HPDE6-E6E7 (cell line): ENCODE results near the gene SNAI1.

Experiments used
- DNase-seq: peaks from one replicate; pipeline ENCODE4 v3.0.0; 2011; ENCODE audit warnings: missing footprints; ENCODE audit errors: extremely low spot score

The SNAI1 gene

DNA sequence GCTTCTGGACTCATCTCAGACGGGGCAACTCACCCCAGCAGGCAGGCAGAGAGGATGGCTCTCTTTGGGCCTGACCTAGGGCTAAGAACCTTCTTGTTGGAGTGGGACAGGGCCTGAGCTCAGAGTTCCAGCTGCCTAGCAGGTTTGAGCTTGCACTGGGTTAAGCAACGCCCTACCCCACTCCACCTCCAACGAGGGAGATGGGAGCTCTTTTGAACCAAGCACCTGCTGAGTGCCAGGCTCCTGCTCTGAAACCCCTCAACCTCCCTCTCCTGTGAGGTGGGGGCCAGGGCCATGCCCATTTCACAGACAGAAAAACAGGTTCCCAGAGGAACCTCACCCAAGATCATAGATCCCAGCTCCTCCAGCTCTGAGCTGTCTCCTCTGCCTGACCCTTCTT lies 54.3 kb downstream of the SNAI1 start:
- peak; percentile 77 for DNase-seq

DNA sequence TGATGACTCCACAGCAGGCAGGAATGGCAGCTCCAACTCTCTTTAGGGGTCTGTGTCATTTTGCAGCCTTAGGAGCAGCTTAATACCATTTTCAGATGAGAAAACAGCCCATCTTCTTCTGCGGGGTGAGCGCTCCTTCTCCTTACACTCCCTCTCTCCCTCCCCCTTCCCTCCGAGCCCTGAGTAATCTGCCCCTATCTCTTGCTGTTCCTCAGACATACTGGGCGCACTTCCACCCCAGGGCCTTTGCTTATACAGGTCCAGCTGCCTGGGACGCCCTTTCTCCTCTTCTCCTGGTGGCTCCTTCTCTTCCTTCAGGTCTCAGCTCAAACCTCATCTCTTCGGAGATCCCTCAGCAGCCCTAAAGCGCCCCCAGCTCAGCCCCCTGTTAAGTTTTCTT lies 54.8 kb downstream of the SNAI1 start:
- DNase-seq: no peak

DNA sequence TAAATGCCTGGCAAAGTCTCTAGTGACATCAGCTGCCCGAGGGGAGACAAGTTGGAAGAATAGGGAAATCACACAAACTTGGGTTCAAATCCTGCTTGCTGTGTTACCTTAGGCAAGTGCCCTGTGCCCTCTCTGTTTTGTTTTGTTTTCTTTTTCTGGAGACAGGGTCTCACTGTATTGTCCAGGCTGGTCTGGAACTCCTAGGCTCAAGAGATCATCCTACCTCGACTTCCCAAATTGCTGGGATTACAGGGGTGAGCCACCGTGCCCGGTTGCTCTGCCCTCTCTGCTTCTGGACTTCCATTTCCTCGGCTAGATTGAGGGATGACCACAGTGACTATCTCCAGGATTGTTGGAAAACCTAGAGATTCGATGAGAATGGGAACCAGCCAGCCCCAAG lies 55.4 kb downstream of the SNAI1 start:
- DNase-seq: no peak
